ENCODE results near the gene RAPGEF6.

- TF ChIP-seq POLR2A (IDR thresholded peaks at IDR 0.05; ENCODE audit: low read depth, low read length) (no peak), POLR2AphosphoS5 (IDR thresholded peaks at IDR 0.05; ENCODE audit: low read depth, low read length) (no peak), POU2F2 (IDR thresholded peaks at IDR 0.05; ENCODE audit: low read depth, low read length) (no peak)
These were observed 7.7 kb downstream of the RAPGEF6 start for GRCh38 chr5:131627207-131627865.
